NCI-H1694 treated with DMSO at 0.1 percent for 48 hours (cell line): ENCODE data around the gene VSIG4.
"Not testable (repeated sequence)": the region's sequence is repeated elsewhere in the genome, so short reads cannot be mapped to it uniquely, and the experiment has no call there.

Source experiments
- DNase-seq: peaks from one replicate; lab custom pipeline; 2025; lab: John Stamatoyannopoulos, UW

The VSIG4 gene

DNA sequence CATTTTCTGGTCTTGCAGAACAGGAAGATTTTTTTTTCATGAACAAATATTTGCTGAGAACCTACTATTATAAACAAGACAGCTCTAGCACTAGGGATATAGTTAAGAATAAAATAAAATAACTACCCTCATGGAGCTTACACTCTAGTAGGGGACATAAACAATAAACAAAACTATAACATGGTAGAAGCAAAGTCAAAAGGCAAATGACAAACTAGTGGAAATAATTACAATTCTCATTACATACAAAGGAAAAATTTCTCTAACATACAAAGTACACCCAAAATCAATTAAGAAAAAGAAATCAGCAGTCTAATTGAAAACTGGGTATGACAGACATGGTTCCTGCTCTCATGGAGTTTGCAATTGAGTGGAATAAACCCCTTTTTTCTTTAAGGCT is 32.0 kb downstream of the VSIG4 start:
- DNase-seq, result no peak

GRCh38 chrX:66005830-66006449 is 33.9 kb downstream of the VSIG4 start:
- DNase-seq, result no peak

DNA sequence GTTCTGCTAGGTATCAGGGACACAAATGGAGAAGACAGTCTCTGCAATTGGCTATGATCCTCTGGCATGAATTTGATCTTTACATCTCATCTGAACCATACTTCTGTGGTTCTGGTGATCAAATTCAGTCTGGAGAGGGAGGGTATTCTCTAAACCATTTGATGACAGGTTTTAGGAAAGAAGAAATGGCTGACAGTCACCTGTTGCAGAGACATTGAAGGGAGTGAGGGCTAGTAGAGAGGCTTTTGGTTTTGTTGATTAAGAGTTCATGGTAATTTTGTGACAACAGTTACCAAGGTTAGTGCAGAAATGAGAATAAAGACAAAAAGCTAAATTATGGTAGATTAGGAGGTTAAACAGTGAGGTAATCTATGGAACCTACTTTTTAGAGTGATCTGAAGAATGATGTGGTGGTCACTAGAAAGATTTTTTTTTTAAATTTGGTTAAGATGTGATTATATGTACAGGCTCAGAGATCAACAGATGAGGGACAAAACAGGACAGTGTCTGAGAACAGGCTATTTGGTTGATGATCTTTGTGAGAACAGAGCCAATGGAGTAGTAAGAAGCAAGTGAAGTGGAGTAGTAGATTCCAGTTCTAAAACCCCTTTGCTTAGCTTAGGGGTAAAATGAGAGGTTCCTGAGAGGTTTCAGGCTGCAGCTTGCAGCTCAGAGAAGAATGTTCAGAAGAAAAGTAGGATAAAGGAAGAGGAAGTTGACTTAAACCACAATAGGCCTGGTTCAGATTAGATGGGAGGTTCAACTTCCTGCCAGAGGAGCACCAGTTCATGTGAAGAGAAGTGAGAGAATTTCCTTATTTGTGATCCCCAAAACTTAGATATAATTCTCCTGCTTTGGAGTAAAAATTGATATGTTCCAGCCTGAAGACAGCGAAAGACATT is 34.7 kb downstream of the VSIG4 start:
- DNase-seq, result no peak

- no peak for DNase-seq
Observed at GRCh38 chrX:66002824-66003680, 36.8 kb downstream of the VSIG4 start.

DNA sequence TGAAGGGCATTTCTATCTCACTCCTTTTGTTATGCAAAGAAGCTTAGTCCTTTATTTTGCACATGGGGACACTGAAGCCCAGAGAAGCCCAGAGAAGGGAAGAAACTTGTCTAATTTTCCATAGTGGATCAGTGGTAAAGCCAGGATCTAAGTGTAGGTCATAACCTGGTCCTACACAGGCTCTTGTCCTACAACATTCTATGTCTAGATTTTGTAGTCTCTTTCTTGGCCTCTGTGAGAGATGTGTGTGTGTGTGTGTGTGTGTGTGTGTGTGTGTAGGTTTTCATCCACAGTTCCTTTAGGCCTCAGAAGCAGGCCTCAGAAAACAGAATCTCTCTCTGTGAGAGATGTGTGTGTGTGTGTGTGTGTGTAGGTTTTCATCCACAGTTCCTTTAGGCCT is 38.3 kb downstream of the VSIG4 start:
- DNase-seq, result no peak

DNA sequence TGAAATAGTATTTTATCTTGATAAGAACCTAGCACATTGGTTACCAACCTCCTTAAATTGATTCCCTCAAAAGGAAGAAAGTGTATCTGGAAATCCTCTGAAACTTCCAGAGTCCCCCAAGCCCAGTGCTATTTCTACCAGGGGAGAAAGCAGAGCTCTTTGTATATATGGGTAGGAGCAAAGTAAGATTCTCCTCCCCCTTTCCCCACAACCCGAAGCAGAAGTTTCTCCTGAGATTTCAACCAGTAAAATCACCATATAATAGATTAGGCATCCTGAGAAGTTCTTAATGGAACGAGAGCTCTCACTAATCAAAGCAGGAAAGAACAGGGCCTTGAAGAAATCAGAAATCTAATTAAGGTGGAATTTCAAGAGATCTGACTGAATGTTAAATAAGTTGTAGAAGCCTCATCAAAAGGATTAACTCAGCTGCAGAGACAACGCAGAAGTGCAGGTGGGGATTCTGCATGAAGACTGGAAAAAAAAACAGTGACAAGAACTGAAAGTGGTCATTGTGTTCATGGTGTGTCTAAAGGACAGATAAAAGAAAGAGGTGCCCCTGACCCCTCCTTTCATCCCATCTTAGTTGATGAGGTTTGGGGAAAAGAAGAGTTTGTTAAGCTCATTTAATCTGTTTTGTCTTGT is 39.1 kb downstream of the VSIG4 start:
- DNase-seq, result no peak

GRCh38 chrX:66000178-66000577 is 39.7 kb downstream of the VSIG4 start:
- no peak for DNase-seq

GRCh38 chrX:65999563-66000148 is 40.2 kb downstream of the VSIG4 start:
- no peak for DNase-seq

DNA sequence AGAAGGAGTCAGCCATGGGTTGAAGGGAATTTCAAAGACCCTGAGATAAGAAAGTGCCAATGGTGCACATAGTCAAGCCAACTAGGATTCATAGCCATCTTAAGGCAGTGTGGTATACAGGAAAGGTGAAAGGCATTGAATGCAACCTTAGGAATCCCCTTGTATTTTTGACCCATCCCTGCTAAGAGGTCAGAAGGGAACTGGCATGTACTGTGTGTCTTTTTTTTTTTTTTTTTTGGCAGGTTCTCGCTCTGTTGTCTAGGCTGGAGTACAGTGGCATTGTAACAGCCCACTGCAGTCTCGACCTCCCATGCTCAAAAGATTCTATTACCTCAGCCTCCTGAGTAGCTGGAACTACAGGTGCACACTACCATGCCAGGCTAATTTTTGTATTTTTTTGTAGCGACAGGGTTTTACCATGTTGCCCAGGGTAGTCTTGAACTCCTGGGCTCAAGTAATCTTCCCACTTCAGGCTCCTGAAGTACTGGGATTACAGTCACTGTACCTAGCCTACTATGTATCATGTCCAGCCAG is 40.8 kb downstream of the VSIG4 start:
- DNase-seq, result no peak

GRCh38 chrX:65997978-65998717 is 41.7 kb downstream of the VSIG4 start:
- no peak for DNase-seq

DNA sequence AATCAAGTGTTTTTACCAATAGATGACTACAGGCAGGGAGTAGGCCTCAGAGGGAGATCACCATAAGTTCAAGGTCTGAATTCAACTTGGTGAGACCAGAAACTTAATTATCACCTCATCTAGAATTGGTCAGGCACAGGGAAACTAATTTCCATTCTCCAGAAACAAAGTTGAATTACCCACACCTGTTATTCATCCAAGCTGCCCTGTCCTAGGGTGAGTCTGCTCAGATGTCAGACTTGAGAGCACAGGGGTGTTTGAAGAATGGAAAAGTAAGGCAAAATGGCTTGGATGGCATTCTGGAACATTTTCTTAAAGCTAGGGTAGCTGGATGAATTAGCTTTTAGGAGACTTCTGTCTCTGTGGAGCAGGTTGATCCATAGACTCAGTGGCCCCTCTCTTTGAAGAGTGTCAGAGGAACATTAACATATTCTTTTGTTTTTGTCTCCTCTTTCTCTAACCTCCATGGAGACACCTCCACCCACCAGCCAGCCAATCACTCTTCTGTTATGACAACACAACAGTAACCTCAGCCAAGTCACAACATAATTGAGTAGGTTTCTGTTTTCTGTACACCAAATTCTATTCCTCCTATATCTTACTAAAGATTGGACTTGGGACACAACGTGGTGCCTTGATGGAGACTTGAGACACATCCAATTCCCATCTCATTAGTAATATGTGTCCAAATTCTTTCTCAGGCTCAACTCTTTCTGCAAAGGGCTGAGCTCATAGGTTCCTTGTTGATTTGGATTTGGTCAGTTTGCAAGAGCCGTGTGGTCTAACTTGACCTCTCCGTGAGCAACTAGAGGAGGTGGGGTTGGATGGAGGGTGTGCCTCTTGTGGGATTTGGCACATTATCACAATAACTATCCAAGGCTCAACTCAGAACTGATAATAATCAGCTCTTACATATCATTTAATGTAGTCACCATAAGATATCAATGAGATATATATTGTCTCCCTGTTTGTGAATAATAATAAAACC is 45.1 kb downstream of the VSIG4 start:
- DNase-seq, result no peak

- DNase-seq, result no peak
Observed at GRCh38 chrX:65993915-65994460, 45.9 kb downstream of the VSIG4 start.

DNA sequence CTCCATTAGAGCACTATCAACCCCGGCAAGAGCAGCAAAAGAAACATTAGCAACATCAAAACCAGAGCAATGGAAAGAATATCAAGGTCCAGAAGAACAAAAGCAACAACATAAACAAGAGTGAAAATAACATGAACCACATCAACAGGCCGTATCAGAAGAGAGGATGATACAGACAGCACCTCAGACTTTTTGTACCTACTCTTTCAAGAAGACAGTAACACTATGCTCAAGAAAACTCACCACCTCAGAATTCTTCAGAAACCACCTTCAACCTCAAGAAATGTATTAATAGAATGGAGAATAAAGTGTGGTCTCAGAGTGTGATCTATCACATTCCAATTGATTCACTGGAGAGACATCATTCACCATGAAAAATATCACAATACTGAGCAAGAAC is 46.5 kb downstream of the VSIG4 start:
- no peak for DNase-seq

GRCh38 chrX:65990702-65991101 is 49.2 kb downstream of the VSIG4 start:
- DNase-seq, result no peak

DNA sequence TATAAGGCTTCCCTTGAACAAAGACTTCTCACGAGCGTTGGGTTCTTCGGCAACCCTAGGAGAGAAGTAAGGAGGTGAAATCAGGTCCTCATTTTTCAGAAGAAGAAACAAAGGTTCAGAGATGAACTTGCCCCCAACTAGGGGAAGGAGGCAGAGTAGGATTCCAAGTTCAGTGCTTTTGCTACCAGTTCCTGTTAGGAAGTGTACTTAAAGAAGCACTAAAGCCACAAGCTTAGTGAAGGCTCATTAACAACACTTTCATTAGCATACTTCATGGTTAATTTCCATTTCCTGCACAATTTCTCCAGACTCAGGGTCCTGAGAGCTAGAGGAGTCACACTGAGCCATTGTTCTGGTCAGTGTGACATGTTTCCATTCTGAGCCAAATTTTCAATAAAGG is 52.1 kb downstream of the VSIG4 start:
- no peak for DNase-seq

- peak; percentile 8 for DNase-seq
Observed at GRCh38 chrX:65985922-65986588, 53.8 kb downstream of the VSIG4 start.

DNA sequence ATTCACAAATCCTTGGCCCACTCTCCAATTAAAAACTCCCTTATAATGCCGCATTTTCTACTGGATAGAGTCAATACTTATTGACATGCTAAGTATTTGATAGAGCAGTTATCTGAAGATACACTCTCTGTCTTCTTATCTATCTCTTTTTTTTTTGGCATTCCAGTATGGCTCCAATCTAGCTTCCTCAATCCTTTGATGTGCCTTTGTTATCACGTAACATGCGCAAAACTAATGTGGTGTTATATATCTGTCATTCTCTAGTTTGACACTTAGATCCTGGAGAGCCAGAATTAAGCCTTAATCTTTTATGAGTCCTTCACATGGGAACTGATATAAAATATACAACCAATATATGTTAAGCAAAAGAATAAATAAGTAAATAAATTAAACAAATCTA is 54.7 kb downstream of the VSIG4 start:
- no peak for DNase-seq

DNA sequence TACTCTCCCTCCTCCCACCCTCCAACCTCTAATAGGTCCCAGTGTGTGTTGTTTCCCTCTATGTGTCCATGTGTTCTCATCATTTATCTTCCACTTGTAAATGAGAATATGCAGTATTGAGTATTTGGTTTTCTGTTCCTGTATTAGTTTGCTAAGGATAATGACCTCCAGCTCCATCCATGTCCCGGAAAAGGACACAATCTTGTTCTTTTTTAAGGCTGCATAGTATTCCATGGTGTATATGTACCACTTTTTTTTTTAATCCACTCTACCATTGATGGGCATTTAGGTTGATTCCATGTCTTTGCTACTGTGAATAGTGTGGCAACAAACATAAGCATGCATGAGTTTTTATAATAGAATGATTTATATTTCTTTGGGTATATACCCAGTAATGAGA is 62.7 kb downstream of the VSIG4 start:
- not testable (repeated sequence) for DNase-seq

GRCh38 chrX:65976161-65976560 is 63.7 kb downstream of the VSIG4 start:
- DNase-seq, result no peak
